ENCODE data around the gene CCDC60.
"Not testable (repeated sequence)": the region's sequence is repeated elsewhere in the genome, so short reads cannot be mapped to it uniquely, and the experiment has no call there.

CCDC60 gene

GRCh38 chr12:119338593-119339363, 4.2 kb downstream of the CCDC60 start:
- H3K9me3 ChIP-seq (ENCODE audit: control insufficient read depth, insufficient read depth, low read length) = no peaks in the 10 kb centered on the region
- no peak overlapping the region for H3K4me3 ChIP-seq (ENCODE audit: low read length)
- DNase-seq (ENCODE audit: low read depth, low spot score) = no peak
- no peaks in the 10 kb centered on the region for H3K36me3 ChIP-seq (ENCODE audit: control insufficient read depth, insufficient read depth, low read length)
- no peaks in the 10 kb centered on the region for H3K4me1 ChIP-seq (ENCODE audit: control insufficient read depth, insufficient read depth, low read length)
- no CpG with 5 or more reads among the region's 11 CpGs for WGBS (ENCODE audit: insufficient coverage, insufficient read length)
- H3K27me3 ChIP-seq (ENCODE audit: control insufficient read depth, insufficient read depth, low read length) = peaks cover 31% of the 10 kb centered on the region
- H3K27ac ChIP-seq (ENCODE audit: low read length) = no peak overlapping the region

GRCh38 chr12:119340578-119340977, 6.0 kb downstream of the CCDC60 start:
- H3K9me3 ChIP-seq (ENCODE audit: control insufficient read depth, insufficient read depth, low read length) = no peaks in the 10 kb centered on the region
- no peak for DNase-seq (ENCODE audit: low read depth, low spot score)

DNA sequence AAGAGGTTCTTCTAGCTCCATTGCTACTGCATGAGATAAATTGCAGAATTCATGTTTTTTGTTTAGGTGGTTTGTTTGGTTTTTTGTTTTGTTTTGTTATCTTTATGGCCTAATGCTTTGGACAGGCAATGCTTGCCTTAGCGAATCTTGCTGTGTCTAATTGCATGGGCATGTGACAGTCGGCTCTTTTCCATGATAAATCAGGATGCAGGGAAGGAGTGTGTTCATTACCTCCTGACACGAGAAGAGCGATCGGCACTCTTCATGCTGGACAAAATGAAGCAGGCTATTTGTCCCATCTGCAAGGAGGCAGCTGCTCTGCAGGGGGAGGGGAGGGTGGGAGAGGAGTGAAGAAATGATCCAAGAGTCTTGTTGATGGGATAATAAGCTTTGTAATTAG, 6.5 kb downstream of the CCDC60 start:
- Histone ChIP-seq H3K4me1 (ENCODE audit: control insufficient read depth, insufficient read depth, low read length) (no peaks in the 10 kb centered on the region), H3K4me3 (ENCODE audit: low read length) (no peak overlapping the region), H3K27me3 (ENCODE audit: control insufficient read depth, insufficient read depth, low read length) (peaks cover 29% of the 10 kb centered on the region), H3K27ac (ENCODE audit: low read length) (no peak overlapping the region), H3K36me3 (ENCODE audit: control insufficient read depth, insufficient read depth, low read length) (no peaks in the 10 kb centered on the region), H3K9me3 (ENCODE audit: control insufficient read depth, insufficient read depth, low read length) (no peaks in the 10 kb centered on the region)
- WGBS (ENCODE audit: insufficient coverage, insufficient read length) = no CpG with 5 or more reads among the region's 5 CpGs
- DNase-seq (ENCODE audit: low read depth, low spot score) = no peak

More at GRCh38 chr12:119340578-119340977, 6.0 kb downstream of the CCDC60 start:
- no CpG with 5 or more reads among the region's 7 CpGs for WGBS (ENCODE audit: insufficient coverage, insufficient read length)
- Histone ChIP-seq H3K4me1 (ENCODE audit: control insufficient read depth, insufficient read depth, low read length) (no peaks in the 10 kb centered on the region), H3K27ac (ENCODE audit: low read length) (no peak overlapping the region), H3K4me3 (ENCODE audit: low read length) (no peak overlapping the region), H3K27me3 (ENCODE audit: control insufficient read depth, insufficient read depth, low read length) (peaks cover 29% of the 10 kb centered on the region), H3K36me3 (ENCODE audit: control insufficient read depth, insufficient read depth, low read length) (no peaks in the 10 kb centered on the region)

- no CpG with 5 or more reads among the region's 2 CpGs for WGBS (ENCODE audit: insufficient coverage, insufficient read length)
- Histone ChIP-seq H3K27me3 (ENCODE audit: control insufficient read depth, insufficient read depth, low read length) (peaks cover 19% of the 10 kb centered on the region), H3K27ac (ENCODE audit: low read length) (no peak overlapping the region), H3K36me3 (ENCODE audit: control insufficient read depth, insufficient read depth, low read length) (no peaks in the 10 kb centered on the region), H3K4me1 (ENCODE audit: control insufficient read depth, insufficient read depth, low read length) (no peaks in the 10 kb centered on the region), H3K4me3 (ENCODE audit: low read length) (no peak overlapping the region), H3K9me3 (ENCODE audit: control insufficient read depth, insufficient read depth, low read length) (no peaks in the 10 kb centered on the region)
- DNase-seq (ENCODE audit: low read depth, low spot score) = no peak
Observed at GRCh38 chr12:119341988-119342387, 7.5 kb downstream of the CCDC60 start.

DNA sequence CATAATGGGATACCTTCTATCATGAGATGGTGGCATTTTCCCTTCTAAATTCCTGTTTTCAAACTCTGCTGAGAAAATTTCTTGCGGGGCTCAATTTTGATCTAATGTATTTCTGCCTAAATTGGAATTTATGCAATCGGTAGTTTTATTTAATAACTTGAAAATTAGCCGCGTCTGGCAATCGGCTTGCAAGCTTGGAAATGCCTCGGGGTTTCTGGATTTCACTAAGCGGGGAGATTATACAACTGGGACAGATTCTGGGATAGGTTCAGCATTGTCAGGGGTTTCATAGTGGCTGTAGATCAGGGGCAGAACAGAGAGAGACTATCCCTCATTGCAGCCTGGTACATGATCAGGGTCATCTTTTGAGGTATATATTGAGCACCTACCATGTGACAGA, 8.6 kb downstream of the CCDC60 start:
- H3K4me3 ChIP-seq (ENCODE audit: low read length) = no peak overlapping the region
- DNase-seq (ENCODE audit: low read depth, low spot score) = no peak
- WGBS (ENCODE audit: insufficient coverage, insufficient read length) = no CpG with 5 or more reads among the region's 7 CpGs
- peaks cover 9% of the 10 kb centered on the region for H3K27me3 ChIP-seq (ENCODE audit: control insufficient read depth, insufficient read depth, low read length)
- H3K27ac ChIP-seq (ENCODE audit: low read length) = no peak overlapping the region
- no peaks in the 10 kb centered on the region for H3K9me3 ChIP-seq (ENCODE audit: control insufficient read depth, insufficient read depth, low read length)
- H3K4me1 ChIP-seq (ENCODE audit: control insufficient read depth, insufficient read depth, low read length) = no peaks in the 10 kb centered on the region
- H3K36me3 ChIP-seq (ENCODE audit: control insufficient read depth, insufficient read depth, low read length) = no peaks in the 10 kb centered on the region

GRCh38 chr12:119354172-119354571, 19.6 kb downstream of the CCDC60 start:
- Histone ChIP-seq H3K27ac (ENCODE audit: low read length) (no peak overlapping the region), H3K4me1 (ENCODE audit: control insufficient read depth, insufficient read depth, low read length) (no peaks in the 10 kb centered on the region), H3K36me3 (ENCODE audit: control insufficient read depth, insufficient read depth, low read length) (no peaks in the 10 kb centered on the region), H3K27me3 (ENCODE audit: control insufficient read depth, insufficient read depth, low read length) (no peaks in the 10 kb centered on the region), H3K4me3 (ENCODE audit: low read length) (no peak overlapping the region), H3K9me3 (ENCODE audit: control insufficient read depth, insufficient read depth, low read length) (no peaks in the 10 kb centered on the region)
- WGBS (ENCODE audit: insufficient coverage, insufficient read length) = no CpG with 5 or more reads among the region's 4 CpGs
- DNase-seq (ENCODE audit: low read depth, low spot score) = no peak

DNA sequence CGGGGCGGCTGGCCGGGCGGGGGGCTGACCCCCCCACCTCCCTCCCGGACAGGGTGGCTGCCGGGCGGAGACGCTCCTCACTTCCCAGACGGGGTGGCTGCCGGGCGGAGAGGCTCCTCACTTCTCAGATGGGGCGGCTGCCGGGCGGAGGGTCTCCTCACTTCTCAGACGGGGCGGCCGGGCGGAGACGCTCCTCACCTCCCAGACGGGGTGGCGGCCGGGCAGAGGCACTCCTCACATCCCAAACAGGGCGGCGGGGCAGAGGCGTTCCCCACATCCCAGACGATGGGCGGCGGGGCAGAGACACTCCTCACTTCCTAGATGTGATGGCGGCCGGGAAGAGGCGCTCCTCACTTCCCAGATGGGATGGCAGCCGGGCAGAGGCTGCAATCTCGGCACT, 25.8 kb downstream of the CCDC60 start:
- WGBS (ENCODE audit: insufficient coverage, insufficient read length) = no CpG with 5 or more reads among the region's 33 CpGs
- not testable (repeated sequence) for H3K9me3 ChIP-seq (ENCODE audit: control insufficient read depth, insufficient read depth, low read length); H3K4me3 ChIP-seq (ENCODE audit: low read length); H3K27ac ChIP-seq (ENCODE audit: low read length); H3K36me3 ChIP-seq (ENCODE audit: control insufficient read depth, insufficient read depth, low read length); DNase-seq (ENCODE audit: low read depth, low spot score); H3K4me1 ChIP-seq (ENCODE audit: control insufficient read depth, insufficient read depth, low read length); H3K27me3 ChIP-seq (ENCODE audit: control insufficient read depth, insufficient read depth, low read length)

DNA sequence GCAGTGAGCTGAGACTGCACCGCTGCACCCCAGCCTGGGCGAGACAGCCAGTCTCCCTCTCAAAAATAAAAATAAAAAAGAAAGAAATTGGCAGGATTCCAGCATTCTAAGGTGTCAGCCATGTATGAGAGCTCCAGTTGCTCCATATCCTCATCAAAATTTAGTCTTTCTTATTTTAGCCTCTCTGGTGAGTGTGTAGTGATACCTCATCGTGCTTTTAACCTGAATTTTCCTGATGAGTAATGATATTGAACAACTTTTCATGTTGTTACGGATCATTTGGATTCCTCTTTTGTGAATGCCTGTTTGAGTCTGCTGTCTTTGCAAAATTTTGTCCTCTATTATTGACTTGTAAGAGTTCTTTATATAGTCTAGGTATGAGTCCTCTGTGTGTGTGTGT, 28.5 kb downstream of the CCDC60 start:
- no peak for DNase-seq (ENCODE audit: low read depth, low spot score)
- no peaks in the 10 kb centered on the region for H3K4me1 ChIP-seq (ENCODE audit: control insufficient read depth, insufficient read depth, low read length)
- H3K27ac ChIP-seq (ENCODE audit: low read length) = no peak overlapping the region
- WGBS (ENCODE audit: insufficient coverage, insufficient read length) = no CpG with 5 or more reads among the region's 4 CpGs
- H3K9me3 ChIP-seq (ENCODE audit: control insufficient read depth, insufficient read depth, low read length) = no peaks in the 10 kb centered on the region
- no peak overlapping the region for H3K4me3 ChIP-seq (ENCODE audit: low read length)
- no peaks in the 10 kb centered on the region for H3K27me3 ChIP-seq (ENCODE audit: control insufficient read depth, insufficient read depth, low read length)
- H3K36me3 ChIP-seq (ENCODE audit: control insufficient read depth, insufficient read depth, low read length) = no peaks in the 10 kb centered on the region

DNA sequence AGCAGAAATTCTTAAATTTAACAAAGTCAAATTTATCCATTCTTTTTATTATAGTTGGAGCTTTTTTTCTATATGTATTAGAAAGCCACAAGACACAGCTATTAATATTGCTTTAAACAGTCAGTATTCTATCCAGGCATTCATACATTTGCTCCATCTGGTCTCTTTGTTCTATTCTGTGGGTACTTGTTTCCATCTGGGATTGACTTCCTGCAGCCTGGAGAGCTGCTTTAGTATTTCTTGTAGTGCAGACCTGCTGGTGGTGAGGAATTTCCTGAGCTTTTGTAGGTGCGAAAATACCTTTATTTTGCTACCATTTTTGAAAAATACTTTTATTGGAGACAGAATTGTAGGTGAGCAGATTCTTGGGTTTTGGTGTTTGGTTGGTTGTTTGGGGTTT, 29.0 kb downstream of the CCDC60 start:
- H3K9me3 ChIP-seq (ENCODE audit: control insufficient read depth, insufficient read depth, low read length) = no peaks in the 10 kb centered on the region
- H3K27ac ChIP-seq (ENCODE audit: low read length) = no peak overlapping the region
- no peaks in the 10 kb centered on the region for H3K27me3 ChIP-seq (ENCODE audit: control insufficient read depth, insufficient read depth, low read length)
- H3K4me3 ChIP-seq (ENCODE audit: low read length) = no peak overlapping the region
- no CpG with 5 or more reads among the region's 1 CpG for WGBS (ENCODE audit: insufficient coverage, insufficient read length)
- no peak for DNase-seq (ENCODE audit: low read depth, low spot score)
- H3K36me3 ChIP-seq (ENCODE audit: control insufficient read depth, insufficient read depth, low read length) = no peaks in the 10 kb centered on the region
- no peaks in the 10 kb centered on the region for H3K4me1 ChIP-seq (ENCODE audit: control insufficient read depth, insufficient read depth, low read length)

DNA sequence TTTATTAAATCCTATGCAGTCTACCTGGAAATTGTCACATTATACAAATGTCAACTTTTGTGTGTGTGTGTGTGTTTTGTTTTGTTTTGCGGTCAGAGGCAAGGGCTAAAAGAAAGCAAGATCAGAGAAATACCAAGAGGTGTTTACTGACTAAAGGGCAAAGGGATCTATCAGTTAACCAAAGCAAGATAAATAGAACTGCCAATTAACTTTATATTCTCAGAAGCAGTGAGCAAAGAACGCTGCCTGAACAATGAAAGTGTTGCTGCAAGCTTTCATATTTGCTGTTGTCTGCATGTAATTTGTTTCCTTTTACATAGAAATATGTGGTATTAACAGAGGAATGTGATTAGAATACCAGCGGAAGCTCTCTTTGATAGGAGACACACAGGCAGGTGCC, 30.9 kb downstream of the CCDC60 start:
- no CpG with 5 or more reads among the region's 3 CpGs for WGBS (ENCODE audit: insufficient coverage, insufficient read length)
- Histone ChIP-seq H3K4me3 (ENCODE audit: low read length) (no peak overlapping the region), H3K27me3 (ENCODE audit: control insufficient read depth, insufficient read depth, low read length) (no peaks in the 10 kb centered on the region), H3K9me3 (ENCODE audit: control insufficient read depth, insufficient read depth, low read length) (no peaks in the 10 kb centered on the region), H3K36me3 (ENCODE audit: control insufficient read depth, insufficient read depth, low read length) (no peaks in the 10 kb centered on the region), H3K27ac (ENCODE audit: low read length) (no peak overlapping the region), H3K4me1 (ENCODE audit: control insufficient read depth, insufficient read depth, low read length) (peaks cover 7% of the 10 kb centered on the region; the same call in 1 of the 2 replicates)
- DNase-seq (ENCODE audit: low read depth, low spot score) = no peak

GRCh38 chr12:119366007-119366406, 31.5 kb downstream of the CCDC60 start:
- Histone ChIP-seq H3K4me1 (ENCODE audit: control insufficient read depth, insufficient read depth, low read length) (peaks cover 7% of the 10 kb centered on the region; the same call in 1 of the 2 replicates), H3K27ac (ENCODE audit: low read length) (no peak overlapping the region), H3K4me3 (ENCODE audit: low read length) (no peak overlapping the region), H3K36me3 (ENCODE audit: control insufficient read depth, insufficient read depth, low read length) (no peaks in the 10 kb centered on the region), H3K9me3 (ENCODE audit: control insufficient read depth, insufficient read depth, low read length) (no peaks in the 10 kb centered on the region), H3K27me3 (ENCODE audit: control insufficient read depth, insufficient read depth, low read length) (no peaks in the 10 kb centered on the region)
- no CpG with 5 or more reads among the region's 6 CpGs for WGBS (ENCODE audit: insufficient coverage, insufficient read length)
- DNase-seq (ENCODE audit: low read depth, low spot score) = no peak

Data from iPS DF 6.9 (cell line).